Esophagus (tissue), 2 donors: Measurements from ENCODE around the gene BCL3. TPM values are rescaled to one million over a fixed set of nuclear protein-coding genes. Genes with fewer than 3 reads are reported as not detected.

Experiments
- H3K27ac ChIP-seq, 2 donors: one replicate each; pipeline ENCODE4 v1.5.1; 2013; ENCODE audit warnings: low read depth in 2 of 2, mild to moderate bottlenecking in 2 of 2, inconsistent platforms in 1 of 2, low read length in 1 of 2, moderate library complexity in 1 of 2
- H3K27me3 ChIP-seq, 2 donors: one replicate each; pipeline ENCODE4 v1.6.1; 2013; ENCODE audit warnings: low read length in 2 of 2, control low read depth in 1 of 2, mild to moderate bottlenecking in 1 of 2; ENCODE audit not compliant: insufficient read depth in 2 of 2, control insufficient read depth in 1 of 2
- H3K36me3 ChIP-seq, 2 donors: one replicate each; pipeline ENCODE4 v1.6.1; 2013; ENCODE audit warnings: low read length in 1 of 2; ENCODE audit not compliant: control insufficient read depth in 2 of 2, insufficient read depth in 2 of 2
- H3K4me1 ChIP-seq, 2 donors: one replicate each; pipeline ENCODE4 v1.6.1; 2013; ENCODE audit warnings: low read length in 1 of 2; ENCODE audit not compliant: control insufficient read depth in 2 of 2, insufficient read depth in 2 of 2
- H3K4me3 ChIP-seq, 2 donors: one replicate each; pipeline ENCODE4 v1.5.1; 2013; ENCODE audit warnings: low read length in 2 of 2, mild to moderate bottlenecking in 2 of 2, low read depth in 1 of 2, moderate library complexity in 1 of 2
- H3K9me3 ChIP-seq, 2 donors: one replicate each; pipeline ENCODE4 v1.6.1; 2013; ENCODE audit warnings: mild to moderate bottlenecking in 2 of 2, low read depth in 1 of 2, low read length in 1 of 2, moderate library complexity in 1 of 2; ENCODE audit not compliant: control insufficient read depth in 2 of 2, insufficient read depth in 1 of 2
- WGBS, 2 donors: extraction: QIAGEN DNeasy Blood & Tissue Kit; methylation state at CpG; one replicate each; pipeline ENCODE4 v1.1.7; 2013; 5-methylcytosine and 5-hydroxymethylcytosine counted together
- polyA plus RNA-seq, 2 donors: library from polyadenylated mRNA; stranded (reverse); fragments of 200-250 nt; gene quantifications; one replicate each; pipeline ENCODE4 v1.2.3, GENCODE V29; 2013
- donor health status: healthy with polysubstance abuse.
- donor health status: Bipolar disorder and iron deficiency.

The BCL3 gene
- polyA plus RNA-seq, 2 donors = 64.5 to 107 TPM

DNA sequence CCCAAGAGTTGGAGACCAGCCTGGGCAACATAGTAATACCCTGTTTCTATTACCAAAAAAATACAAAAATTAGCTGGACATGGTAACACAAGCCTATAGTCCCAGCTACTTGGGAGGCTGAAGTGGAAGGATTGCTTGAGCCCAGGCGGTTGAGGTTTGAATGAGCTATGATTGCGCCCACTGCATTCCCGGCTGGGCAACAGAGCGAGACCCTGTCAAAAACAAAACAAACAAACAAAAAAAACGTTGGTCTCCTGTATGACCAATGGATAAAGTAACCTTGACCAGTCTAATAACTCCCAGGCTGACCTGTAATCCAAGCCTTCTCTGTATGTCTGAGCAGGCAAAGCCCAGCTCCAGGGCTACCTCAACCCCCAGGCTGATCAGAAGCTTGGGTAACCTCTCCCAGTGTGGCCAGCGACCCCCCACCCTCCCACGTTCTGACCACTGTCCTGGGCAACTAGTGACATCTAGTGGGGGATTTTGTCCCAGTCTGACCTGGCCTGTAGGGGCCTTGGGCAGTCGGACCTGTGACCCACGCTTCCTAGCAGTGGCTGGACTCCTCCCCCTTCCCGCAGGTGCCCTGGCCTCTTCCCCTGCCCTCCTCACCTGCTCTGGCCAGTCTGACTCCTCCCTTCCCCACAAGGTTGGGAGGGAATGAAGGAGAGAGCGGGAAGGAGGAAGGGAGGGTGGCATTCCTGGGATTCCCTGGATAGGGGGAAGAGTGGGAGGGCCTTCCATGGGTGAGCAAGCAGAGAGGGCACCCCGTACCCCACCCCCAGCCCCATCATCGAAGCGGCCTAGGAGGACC lies 59.3 kb downstream of the BCL3 start:
- no peaks in the 10 kb centered on the region for H3K27me3 ChIP-seq
- H3K36me3 ChIP-seq = peaks cover 0 to 2% of the 10 kb centered on the region in 2 donors
- peaks cover 5 to 18% of the 10 kb centered on the region in 2 donors for H3K4me1 ChIP-seq
- no peak overlapping the region for H3K4me3 ChIP-seq
- H3K27ac ChIP-seq = peak overlapping the region; percentile 26 to 27
- WGBS, 2 donors = 22 to 24% methylated on average over 14 of the region's 14 CpGs
- H3K9me3 ChIP-seq = no peaks in the 10 kb centered on the region

DNA sequence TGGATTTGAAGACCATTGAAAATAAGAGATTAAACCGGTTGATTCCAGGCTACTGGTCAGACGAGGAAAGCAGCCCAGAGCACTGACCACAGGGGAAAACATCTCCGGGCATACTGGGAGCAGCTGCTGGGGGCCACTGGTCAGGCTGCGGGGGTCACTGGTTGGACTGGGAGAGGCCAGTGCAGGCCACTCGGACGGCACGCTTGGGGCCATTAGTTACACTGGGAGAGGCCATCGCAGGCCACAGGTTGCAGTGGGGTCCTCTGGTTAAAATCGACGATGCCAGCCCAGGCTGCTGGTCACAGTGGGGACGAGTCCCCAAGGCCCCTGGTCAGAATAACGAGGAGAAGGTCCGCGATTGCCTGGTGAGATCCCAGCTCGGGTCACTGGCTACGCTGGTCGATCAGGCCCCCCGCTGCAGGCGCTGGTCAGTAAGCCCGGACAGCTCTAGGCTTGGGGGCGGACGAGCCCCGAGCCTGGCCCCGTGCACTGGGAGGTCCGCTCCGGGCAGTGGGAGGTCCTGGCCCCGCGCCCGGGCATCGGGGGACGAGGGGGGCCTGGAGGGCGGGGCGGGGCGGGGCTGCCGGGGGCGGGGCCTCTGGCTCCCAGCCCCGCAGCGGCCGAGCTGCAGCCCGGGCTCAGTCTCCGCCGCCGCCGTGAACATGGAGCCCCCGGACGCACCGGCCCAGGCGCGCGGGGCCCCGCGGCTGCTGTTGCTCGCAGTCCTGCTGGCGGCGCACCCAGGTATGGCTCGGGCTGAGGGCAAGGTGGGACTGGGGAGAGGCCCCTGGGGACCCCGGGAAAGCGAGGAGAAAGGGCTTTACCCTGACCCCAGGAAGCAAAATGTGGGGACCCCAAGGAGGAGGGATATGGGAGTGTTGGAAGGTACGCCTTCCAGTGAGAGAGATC lies 60.2 kb downstream of the BCL3 start, which contains the start of gene BCAM:
Gene BCAM (plus strand): TSS at position 641 of the 909 bp plus-strand sequence. CDS start 22 bp downstream, at position 663.
- H3K4me3 ChIP-seq = peak within 1 kb of the TSS; percentile 27 to 54
- peak within 1 kb of the TSS; percentile 27 to 48 for H3K27ac ChIP-seq
- no peaks in the 10 kb centered on the region for H3K27me3 ChIP-seq
- H3K36me3 ChIP-seq = peaks cover 0 to 9% of the 10 kb centered on the region in 2 donors
- 2% methylated on average over 45 to 59 of the region's 59 CpGs for WGBS, 2 donors
- H3K4me1 ChIP-seq = peaks cover 5 to 18% of the 10 kb centered on the region in 2 donors
- no peaks in the 10 kb centered on the region for H3K9me3 ChIP-seq

Other genes with a start within 250 kb of the BCL3 start
- gene ZNF180, start 248.2 kb upstream of the BCL3 start, polyA plus RNA-seq = 1 to 10 TPM; 2.6 to 3.0 TPM
- gene CEACAM20, start 219.0 kb upstream of the BCL3 start, polyA plus RNA-seq = not detected
- not detected for gene IGSF23, start 135.1 kb upstream of the BCL3 start, polyA plus RNA-seq
- 10 to 100 TPM in 1 of 2 donors, 1 to 10 TPM in 1; 9.5 to 10.2 TPM for gene PVR, start 104.8 kb upstream of the BCL3 start, polyA plus RNA-seq
- gene CEACAM19, start 77.2 kb upstream of the BCL3 start, polyA plus RNA-seq = 1 to 10 TPM; 5.6 to 7.5 TPM
- under 1 TPM in 1 of 2 donors, not detected in 1; 0.16 TPM for gene CEACAM16, start 49.6 kb upstream of the BCL3 start, polyA plus RNA-seq
- 10 to 100 TPM; 35.0 to 39.4 TPM for gene CBLC, start 29.2 kb downstream of the BCL3 start, polyA plus RNA-seq
- 10 to 100 TPM; 18.0 to 22.1 TPM for gene BCAM, start 60.4 kb downstream of the BCL3 start, polyA plus RNA-seq
- 10 to 100 TPM; 58.7 to 60.9 TPM for gene NECTIN2, start 97.6 kb downstream of the BCL3 start, polyA plus RNA-seq
- gene TOMM40, start 142.5 kb downstream of the BCL3 start, polyA plus RNA-seq = 10 to 100 TPM; 46.0 to 60.8 TPM
- 10 to 100 TPM in 1 of 2 donors, 1 to 10 TPM in 1; 9.6 to 17.9 TPM for gene APOE, start 157.1 kb downstream of the BCL3 start, polyA plus RNA-seq
- gene APOC1, start 165.9 kb downstream of the BCL3 start, polyA plus RNA-seq = 1 to 10 TPM; 2.0 to 2.2 TPM
- not detected for gene APOC4, start 193.5 kb downstream of the BCL3 start, polyA plus RNA-seq
- gene APOC2, start 197.3 kb downstream of the BCL3 start, polyA plus RNA-seq = under 1 TPM; 0.84 to 0.87 TPM
- 10 to 100 TPM; 56.0 to 61.9 TPM for gene CLPTM1, start 206.7 kb downstream of the BCL3 start, polyA plus RNA-seq